Activated CD4-positive, alpha-beta T cell treated with anti-CD3 and anti-CD28 coated beads for 48 hours (primary cell): ENCODE data around the gene INSL6.
A peak's percentile ranks its signal among the peaks of the same experiment; 100 is the strongest.
"Not testable (repeated sequence)": the region's sequence is repeated elsewhere in the genome, so short reads cannot be mapped to it uniquely, and the experiment has no call there.

Source experiments
- DNase-seq: peaks from one replicate; pipeline ENCODE4 v3.0.0-alpha.2; 2020

INSL6 gene

DNA sequence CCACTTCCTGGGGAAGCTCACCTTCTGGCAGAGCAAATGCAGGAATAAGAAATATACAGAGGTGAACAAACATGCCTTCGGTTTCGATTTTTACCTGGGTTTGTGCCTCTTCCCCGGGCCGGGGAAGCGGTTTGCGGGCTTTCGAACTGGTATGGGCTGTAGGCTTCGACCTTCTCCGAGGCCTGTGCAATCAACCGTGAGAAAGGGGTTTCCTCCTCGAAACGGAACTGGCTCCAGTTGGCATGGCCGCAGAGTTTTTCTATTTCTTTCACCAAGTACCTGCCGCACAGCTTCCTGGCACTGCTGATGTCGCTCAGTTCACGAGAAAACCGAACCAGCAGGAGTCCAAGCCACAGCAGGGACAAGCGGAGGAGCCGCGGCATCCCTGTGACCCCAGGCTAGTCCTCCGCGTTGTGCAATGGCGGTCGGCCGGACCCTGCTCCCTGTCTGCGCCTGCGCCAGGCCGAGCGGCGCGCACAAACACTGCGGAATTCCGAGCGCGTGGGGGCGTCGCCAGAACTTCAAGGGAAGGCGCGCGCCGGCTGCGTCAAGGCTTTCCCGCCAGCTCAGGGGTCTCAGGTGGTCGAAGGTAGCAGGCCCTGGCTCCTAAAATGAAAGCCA lies at the start of gene INSL6:
INSL6 (minus strand) TSS at position 420 of the 621 bp plus-strand sequence; CDS start at position 383, 37 bp downstream.
- DNase-seq, result no peak

DNA sequence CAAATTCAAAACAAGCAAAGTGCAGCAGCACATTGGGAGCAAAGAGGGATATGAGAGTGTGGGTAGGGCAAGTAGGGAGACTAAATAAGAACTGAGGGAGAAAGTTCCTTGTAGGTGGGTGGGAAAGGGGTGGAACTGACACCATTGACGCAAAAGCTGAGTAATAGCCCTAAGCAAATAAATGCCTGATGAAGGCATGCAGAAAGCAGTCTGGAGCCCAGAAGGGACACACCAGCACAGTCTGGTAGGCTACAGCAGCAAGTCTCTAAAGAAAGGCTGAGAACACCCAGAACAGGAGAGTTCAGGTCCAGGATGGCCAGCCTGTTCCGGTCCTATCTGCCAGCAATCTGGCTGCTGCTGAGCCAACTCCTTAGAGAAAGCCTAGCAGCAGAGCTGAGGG lies 45.8 kb upstream of the INSL6 start, which contains the start of gene INSL4:
INSL4 (plus strand) TSS at position 208 of the 400 bp plus-strand sequence; CDS start at position 313, 105 bp downstream.
- no peak for DNase-seq

GRCh38 chr9:5230554-5230953 lies 45.1 kb upstream of the INSL6 start:
- no peak for DNase-seq

DNA sequence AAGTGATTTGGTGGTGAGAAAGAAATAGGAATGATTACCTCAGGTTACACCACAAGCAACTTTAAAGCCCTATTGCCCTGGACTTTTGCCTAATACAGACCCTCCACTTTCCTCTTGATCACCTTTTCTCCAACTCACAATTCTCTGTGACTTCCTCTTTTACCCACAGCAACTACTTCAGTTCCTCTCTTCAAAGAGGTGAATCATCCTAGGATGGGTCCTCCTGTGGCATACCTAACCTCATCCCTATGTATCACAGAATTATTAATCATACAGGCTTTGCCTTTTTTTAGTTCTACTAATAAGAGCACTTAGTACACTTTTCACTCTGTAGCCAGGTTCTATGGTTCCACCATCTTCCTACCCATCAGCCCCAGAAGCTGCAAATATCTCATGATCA lies 19.6 kb upstream of the INSL6 start:
- DNase-seq, result no peak

- DNase-seq, result no peak
Observed at GRCh38 chr9:5195463-5195862, 10.0 kb upstream of the INSL6 start.

DNA sequence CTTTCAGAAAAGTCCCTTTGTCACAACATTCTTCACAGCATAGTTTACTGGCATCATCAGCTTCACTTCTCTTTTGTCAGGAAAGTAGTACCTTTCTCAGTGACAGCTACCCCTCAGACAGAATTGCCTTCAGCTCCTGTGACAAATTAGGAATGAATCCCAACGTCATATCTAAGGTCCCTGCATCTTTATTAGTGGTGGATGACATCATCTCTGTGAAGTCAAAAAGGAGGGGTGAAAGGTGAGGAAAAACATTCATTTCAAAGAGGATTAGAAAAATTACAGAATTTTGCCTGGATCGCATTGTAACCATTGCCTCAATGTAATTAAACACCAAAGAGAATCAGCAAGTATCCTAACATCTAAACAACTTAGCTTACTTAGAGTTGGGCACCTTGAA lies 7.9 kb upstream of the INSL6 start:
- DNase-seq, result no peak

DNA sequence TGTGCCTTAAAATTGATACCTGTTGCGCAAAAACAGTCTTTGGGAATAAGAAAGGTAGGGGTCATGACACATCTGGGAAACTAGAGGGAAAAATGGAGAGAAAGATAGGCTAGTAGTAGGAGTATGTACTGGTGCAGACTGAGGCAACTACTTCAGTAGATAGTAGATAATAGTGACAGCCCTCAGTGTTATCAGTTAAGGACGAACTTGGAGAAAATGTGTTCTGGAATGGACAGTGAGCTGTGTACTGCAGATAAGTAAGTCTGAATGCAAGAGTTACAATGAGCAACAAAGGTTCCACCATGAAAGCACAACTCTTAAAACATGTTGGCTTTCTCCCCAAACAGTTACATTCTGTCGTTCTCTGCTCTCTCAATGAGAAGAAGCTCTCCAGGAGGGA lies 6.5 kb upstream of the INSL6 start:
- no peak for DNase-seq

GRCh38 chr9:5188060-5188984 lies 2.9 kb upstream of the INSL6 start:
- no peak for DNase-seq

- DNase-seq, result peak; percentile 64
Observed at GRCh38 chr9:5186416-5187169, 1.2 kb upstream of the INSL6 start.

- no peak for DNase-seq
Observed at GRCh38 chr9:5184776-5185175, 663 bp downstream of the INSL6 start.

DNA sequence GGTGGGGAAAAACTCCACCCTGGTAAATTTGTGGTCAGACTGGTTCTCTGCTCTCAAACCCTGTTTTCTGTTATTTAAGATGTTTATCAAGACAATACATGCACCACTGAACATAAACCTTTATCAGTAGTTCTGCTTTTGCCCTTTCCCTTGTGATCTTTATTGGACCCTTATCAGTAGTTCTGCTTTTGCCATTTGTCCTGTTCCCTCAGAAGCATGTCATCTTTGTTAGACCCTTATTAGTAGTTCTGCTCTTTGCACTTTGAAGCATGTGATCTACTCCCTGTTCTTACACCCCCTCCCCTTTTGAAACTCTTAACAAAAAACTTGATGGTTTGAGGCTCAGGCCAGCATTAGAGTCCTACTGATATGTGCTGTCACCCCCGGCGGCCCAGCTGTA lies 4.8 kb downstream of the INSL6 start:
- DNase-seq, result not testable (repeated sequence)

DNA sequence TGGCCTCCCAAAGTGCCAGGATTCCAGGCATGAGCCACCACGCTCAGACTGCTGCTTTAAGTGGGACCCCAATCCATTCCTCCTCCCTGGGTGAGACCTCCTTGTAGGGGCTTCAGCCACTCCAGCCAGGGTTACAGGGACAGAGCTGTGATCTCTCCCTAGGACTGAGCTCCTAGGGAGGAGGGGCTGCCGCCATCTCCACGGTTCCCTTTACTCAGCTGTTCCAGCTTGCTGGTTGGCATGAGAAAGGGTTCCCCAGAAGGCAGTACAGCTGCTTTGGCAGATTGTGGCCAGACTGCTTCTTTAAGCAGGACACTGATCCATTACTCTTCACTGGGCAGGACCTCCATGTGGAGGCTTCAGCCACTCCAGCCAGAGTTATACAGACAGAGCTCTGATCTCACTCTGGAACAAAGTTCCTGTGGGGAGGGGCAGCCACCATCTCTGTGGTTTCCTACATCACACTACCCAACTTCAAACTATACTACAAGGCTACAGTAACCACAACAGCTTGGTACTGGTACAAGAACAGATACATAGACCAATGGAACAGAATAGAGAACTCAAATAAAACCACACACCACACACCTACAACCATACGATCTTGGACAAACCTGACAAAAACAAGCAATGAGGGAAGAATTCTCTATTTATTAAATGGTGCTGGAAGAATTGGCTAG lies 7.2 kb downstream of the INSL6 start:
- DNase-seq, result peak; percentile 15

GRCh38 chr9:5146241-5146640 lies 39.2 kb downstream of the INSL6 start:
- DNase-seq, result no peak

GRCh38 chr9:5144217-5144616 lies 41.2 kb downstream of the INSL6 start:
- DNase-seq, result no peak

GRCh38 chr9:5140151-5140550 lies 45.3 kb downstream of the INSL6 start:
- DNase-seq, result no peak

DNA sequence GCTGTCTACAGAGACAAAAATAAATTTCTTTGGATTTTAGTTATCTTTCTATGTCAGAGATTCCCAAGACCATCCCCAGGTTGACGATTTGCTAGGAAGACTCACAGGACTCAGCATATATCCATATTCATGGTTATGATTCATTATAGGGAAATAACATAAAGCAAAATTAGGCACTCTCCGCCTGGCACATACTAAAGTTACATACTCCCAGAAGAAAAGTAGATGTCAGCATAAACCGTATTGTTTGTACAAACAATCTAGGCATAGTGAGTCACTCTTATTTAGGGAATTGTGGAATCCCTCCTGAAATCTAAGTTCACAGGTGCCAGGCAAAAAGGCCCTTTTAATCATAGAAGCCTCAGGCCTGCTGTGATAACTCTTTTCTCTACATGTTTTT lies 62.9 kb downstream of the INSL6 start:
- no peak for DNase-seq

GRCh38 chr9:5122116-5122515 lies 63.3 kb downstream of the INSL6 start:
- no peak for DNase-seq

DNA sequence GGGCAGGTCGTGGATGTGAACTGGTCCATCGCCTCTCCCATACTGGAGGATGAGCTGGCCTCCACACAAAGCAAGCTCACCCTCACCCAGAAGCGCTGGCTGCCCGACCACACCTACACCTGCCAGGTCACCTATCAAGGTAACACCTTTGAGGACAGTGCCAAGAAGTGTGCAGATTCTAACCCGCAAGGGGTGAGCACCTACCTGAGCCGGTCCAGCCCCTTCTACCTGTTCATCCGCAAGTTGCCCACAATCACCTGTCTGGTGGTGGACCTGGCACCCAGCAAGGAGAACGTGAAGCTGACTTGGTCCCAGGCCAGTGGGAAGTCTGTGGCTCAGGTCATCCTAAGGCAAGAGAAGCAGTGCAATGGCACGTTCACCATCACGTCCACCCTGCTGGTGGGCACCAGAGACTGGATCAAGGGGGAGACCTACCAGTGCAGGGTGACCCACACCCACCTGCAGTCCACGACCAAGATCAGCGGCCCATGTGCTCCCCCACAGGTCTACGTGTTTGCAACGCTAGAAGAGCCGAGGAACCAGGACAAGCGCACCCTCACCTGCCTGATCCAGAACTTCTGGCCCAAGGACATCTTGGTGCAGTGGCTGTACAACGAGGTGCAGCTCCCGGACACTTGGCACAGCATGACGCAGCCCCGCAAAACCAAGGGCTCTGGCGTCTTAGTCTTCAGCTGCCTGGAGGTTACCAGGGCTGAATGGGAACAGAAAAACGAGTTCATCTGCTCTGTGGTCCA lies 71.3 kb downstream of the INSL6 start:
- no peak for DNase-seq
